HG03558 (cell line): Measurements from ENCODE around the gene ANO6.
A peak's percentile ranks its signal among the peaks of the same experiment; 100 is the strongest.
"Not testable (repeated sequence)": the region's sequence is repeated elsewhere in the genome, so short reads cannot be mapped to it uniquely, and the experiment has no call there.

Experiments used
- ATAC-seq: cut with Tn5 transposase; IDR thresholded peaks from one replicate; pipeline ENCODE4 v1.9.1; 2021; ENCODE audit warnings: moderate number of reproducible peaks; ENCODE audit not compliant: unreplicated experiment; ENCODE audit errors: extremely low read depth

Gene ANO6

DNA sequence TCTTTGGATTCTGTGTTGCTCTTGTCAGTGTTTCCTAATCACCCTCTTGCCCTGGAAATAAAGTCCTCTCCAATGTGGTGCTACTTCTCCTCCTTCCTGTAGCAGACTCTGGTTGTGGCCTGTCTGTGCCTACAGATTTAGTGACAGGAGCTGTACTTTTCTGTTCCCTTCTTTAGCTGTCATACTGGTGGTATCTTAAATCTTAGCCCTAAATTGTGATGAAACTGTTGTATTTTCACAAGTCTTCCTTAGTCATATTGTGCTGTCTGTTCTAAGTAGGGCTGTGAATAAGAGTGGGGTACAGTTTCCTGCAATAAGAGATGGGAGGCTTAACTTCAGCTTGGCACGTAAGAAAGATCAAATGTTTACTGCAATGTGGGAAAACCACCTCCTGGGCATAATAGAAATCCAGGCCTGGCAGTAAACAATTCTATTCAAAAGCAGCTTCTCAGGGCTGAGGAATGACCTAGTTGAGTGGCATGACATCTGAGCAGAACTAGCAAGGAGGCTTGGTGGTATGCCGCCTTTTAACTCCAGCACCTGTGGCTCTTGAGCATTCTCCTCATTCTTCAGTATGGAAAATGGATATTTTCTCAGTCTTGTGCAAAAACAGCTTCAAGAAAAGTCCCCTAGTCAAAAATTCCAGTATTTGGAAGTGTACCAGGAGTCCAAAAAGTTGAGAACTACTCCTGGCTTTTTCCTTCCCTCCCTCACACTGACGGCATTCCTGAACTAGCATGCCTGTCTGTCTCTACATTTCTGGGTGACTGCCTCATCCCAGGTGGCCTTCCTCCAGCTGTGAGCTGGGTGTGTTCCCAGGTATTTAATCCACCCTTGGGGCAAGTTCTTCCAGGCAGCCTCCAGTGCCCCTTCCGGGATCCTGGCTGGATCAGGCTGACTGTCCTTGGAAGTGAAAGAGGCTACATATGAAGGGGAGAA, 19.5 kb downstream of the ANO6 start:
- no peak for ATAC-seq

DNA sequence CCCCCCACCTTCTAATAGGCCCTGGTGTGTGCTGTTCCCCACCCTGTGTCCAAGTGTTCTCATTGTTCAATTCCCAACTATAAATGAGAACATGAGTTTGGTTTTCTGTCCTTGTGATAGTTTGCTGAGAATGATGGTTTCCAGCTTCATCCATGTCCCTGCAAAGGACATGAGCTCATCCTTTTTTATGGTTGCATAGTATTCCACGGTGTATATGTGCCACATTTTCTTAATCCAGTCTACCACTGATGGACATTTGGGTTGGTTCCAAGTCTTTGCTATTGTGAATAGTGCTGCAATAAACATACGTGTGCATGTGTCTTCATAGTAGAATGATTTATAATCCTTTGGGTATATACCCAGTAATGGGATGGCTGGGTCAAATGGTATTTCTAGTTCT, 20.5 kb downstream of the ANO6 start:
- not testable (repeated sequence) for ATAC-seq

DNA sequence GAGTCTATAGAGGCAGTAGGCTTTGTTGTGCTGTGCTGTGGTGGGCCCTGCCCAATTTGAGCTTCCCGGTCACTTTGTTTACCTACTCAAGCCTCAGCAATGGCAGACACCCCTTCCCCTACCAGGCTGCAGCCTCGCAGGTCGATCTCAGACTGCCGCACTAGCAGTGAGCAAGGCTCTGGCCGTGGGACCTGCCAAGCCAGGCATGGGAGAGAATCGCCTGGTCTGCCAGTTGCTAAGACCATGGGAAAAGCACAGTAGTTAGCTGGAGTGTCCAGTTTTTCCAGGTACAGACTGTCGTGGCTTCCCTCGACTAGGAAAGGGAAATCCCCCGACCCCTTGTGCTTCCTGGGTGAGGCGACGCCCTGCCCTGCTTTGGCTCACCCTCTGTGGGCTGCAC, 26.3 kb downstream of the ANO6 start:
- ATAC-seq = no peak

DNA sequence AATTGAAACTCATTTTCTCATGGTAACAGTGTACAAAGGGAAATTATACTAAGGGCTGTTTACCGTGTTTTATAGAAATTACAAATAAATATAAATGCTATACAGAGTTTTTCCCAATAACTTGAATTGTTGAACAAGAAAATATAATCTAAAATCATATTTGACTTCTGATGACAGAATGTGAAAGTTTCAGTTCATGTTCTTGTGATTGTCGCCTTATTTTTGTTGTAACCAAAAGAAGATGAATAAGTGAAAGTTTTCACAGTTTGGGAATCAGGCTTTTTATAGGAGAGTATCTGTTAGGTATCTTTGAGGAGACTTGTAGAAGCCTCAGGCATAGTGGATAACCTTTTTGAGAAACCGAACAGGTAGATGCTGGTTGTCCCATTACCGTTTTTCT, 28.1 kb downstream of the ANO6 start:
- no peak for ATAC-seq

DNA sequence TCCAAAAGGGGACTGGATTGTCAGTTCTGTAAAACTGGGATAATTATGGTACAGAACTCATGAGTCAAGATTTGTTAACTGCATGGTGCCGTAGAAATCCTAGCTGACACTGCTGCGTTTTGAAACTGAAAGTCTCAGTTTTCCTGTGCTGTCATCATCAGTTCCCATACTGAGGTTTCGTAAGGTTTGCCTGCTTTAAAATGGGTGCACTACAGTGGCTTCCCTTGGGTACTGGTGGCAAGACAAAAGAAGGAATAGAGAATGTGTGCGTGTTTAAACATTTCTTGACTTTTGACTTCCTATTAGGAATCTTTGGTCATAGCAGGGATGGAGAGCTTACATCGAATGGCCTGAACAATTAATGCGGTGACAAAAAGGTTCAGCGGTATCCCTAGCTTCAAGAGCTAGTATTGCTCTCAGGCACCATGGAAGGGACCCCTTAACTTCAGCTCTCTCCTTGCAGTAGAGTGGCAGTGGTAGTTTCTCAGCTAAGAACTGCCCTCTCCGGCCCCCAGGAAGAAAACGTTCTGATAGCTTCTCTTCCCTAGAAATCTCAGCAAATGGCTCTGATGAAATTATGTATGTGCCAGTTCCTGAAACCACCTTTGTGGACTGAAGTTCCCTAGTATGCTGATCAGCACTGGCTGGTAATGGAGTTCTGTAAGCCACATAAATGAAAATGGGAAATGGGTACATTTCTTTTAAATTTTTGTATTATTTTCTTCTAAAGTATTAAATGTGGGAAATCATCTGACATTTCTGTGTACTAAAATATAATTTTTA, 28.9 kb downstream of the ANO6 start:
- peak; percentile 81 for ATAC-seq

DNA sequence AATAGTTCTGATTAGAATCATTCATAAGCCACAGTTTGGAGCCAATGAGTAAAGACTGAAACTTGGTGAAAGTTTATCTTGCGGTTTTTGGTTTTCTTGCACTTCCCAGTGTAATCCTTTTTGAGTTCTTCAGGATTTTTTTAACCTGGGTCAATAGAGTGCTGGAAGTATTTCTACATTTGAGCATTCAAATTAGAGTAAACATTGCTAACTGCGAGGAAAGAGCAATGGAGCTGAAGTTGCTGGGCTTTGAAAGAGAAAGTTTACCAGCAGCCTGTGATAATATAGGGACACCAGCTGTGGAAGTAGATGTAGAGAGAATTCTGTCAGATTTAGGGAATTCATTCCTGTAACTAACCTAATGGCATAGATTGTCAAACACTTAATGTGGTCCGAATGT, 30.3 kb downstream of the ANO6 start:
- no peak for ATAC-seq

DNA sequence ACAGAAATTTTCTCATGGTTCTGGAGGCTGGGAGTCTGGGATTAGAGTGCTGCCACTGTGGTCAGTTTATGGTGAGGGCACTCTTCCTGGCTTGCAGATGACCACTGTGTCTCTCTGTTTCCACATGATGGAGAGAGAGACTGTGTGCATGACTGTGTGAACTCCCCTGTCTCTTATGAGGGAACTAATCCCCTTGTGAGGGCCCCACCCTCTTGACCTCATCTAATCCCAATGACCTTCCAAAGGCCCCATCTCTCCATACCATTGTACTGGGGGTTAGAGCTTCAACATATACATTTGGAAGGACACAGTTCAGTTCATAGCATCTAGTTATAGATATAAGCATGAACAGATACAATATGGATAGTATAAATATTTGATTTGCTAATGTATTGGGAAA, 31.7 kb downstream of the ANO6 start:
- ATAC-seq = no peak

DNA sequence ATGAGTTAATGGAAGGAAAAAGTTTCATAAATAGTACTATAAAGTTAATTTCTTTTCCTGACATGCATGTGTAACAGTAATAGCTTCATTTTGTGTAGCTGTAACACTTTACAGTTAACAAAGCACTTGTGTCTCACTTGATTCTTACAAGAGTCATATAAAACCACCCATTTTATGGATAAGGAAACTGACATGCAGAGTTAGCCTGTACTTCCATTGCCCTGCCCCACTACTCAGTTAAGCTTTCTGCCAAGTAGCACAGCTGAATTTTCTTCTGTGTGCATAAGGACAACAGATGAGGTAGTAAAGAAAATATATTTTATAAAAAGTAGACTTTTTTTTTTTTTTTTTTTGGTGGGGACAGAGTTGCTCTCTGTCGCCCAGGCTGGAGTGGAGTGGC, 32.2 kb downstream of the ANO6 start:
- no peak for ATAC-seq

DNA sequence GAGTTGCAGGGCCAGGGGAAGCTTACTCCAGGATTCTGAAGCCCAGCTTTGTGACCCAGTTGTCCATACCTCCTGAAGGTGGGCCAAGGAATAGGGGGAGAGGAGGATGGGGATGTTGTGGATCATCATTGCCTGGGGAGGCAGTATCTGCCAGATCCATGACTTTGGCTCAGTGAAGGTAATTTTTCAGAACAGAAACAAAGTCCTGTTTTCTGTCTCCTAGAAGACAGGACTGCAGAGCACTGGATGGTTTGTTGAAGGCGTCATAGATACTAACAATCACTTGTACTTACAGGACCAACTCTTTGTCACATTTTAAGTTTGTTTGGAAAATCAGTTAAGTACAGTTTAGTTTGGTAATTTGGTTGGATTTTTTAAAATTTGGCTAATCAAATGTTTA, 38.4 kb downstream of the ANO6 start:
- no peak for ATAC-seq

DNA sequence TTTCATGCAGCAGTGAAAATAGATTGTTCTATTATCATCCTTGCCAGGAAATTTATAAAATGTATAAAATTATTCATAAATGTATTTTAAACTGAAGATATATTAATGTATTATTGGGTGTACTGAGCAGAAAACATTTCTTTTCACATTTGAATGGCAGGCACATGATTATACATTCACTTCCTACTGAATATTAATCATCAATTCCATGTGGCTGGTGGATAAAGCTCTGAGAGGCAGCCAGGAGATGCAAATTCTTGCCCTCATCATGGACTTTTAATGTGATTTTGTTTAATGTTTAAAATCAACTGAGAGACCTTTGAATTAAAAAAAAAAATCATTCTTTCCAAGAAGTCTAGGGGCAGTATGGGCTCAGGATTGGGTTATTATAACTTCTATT, 40.8 kb downstream of the ANO6 start:
- ATAC-seq = no peak

DNA sequence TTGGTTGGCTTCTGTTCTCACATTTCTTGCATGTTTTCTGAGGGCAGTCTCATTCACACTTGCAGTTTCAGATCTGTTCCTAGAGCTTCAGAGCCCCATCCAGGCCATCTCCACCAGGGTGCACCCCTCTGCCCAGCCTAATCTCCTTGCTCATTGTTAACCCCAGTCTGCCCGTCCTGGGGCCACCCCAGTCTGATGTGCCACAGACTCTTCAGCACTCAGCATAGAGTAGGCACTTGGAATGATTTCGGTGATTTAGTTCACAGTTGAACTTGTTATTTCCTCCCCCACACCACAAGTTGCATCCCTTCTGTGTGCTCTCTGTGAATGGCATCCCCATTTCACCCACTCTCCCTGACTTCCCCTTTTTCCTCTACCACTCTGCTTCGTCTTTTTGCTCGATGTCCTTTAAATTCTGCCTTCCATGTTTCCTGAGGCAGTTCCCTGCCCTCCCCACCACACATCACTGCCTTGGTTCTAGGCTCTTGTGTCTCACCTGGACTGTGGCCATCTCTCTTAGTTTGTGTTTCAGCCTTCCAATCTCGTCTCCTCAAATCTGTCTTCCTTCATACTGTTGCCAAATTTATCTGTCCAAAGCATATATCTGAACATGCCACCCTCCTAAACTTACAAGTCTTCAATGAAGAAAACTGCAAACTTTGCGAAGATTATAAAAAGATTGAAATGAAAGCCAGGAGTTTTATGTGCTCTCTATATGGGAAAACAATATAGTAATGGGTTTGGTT, 41.5 kb downstream of the ANO6 start:
- ATAC-seq = peak; percentile 70

DNA sequence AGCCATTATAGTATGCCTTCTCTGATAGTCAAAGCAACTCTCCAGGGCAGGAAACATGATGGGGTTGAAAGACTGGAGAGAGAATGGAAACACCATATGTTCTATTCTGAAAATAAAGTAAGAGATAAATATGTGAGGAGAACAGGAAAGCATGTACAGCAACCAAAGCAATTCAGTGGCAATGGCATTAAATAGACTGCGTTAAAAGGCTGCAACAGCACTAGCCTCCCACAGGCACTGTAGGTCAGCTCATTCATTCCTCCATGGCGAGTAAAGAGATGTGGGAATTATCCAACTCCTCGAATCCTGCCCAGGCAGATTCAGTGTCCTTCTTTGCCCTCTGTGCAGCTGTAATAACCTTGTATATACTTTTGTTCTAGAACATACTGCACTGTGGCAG, 43.8 kb downstream of the ANO6 start:
- no peak for ATAC-seq

DNA sequence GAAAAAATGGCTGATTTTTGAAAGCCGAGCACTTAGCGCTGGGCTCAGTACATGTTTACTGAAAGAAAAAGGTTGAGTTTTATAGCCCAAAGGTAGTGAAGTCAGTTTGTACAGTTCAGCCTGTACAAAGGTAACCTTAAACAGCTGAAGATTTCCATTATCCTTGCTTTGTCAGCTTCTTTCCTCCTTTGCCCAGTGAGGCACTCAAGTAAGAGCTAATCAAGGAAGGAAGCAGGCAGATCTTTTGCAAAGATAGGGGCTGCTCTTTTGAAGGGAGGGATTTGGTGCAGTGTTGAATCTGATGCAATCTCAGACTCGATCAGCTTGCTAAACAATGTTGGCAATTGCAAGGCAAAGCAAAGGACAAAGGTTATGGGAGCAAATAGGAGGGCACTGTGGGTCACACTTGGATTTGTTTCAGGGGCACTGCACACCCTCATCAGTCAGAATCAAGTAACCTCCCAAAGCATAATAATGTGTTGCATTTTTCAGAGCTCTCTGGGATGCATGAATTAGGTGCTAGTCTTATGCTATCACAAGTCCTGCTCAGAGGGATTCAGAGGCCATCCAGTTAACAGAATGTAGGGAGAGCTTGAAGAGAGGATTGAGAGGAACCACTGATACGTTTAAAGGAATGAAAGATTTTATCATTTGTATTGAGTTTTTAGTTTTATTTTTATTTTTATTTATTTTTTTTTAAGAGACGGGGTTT, 44.4 kb downstream of the ANO6 start:
- no peak for ATAC-seq

DNA sequence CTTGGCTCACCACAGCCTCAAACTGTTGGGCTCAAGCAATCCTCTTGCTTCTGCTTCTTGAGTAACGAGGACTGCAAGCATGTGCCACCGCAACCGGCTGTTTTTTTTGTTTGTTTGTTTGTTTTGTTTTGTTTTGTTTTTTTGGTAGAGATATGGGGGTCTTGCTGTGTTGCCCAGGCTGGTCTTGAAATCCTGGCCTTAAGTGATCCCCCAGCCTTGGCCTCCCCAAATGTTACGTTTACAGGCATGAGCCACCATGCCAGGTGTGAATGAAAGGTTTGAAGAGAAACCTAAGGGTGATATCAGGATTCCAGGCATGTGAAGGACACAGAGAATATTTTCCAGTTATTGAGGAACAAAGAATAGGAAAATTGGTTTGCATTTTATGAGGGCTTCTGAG, 45.0 kb downstream of the ANO6 start:
- ATAC-seq = no peak

DNA sequence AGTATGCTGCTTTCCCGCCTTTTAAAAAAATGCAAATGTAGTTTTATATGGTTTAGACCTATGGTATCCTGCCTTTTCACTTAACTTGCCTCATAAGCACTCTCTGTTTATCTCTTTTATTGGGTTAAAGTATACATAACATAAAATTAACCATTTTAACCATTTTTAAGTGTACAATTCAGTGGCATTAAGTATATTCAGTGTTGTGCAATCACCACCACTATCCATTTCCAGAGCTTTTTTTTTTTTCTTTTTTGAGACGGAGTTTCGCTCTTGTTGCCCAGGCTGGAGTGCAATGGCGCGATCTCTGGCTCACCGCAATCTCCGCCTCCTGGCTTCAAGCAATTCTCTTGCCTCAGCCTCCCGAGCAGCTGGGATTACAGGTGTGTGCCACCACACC, 46.3 kb downstream of the ANO6 start:
- not testable (repeated sequence) for ATAC-seq

DNA sequence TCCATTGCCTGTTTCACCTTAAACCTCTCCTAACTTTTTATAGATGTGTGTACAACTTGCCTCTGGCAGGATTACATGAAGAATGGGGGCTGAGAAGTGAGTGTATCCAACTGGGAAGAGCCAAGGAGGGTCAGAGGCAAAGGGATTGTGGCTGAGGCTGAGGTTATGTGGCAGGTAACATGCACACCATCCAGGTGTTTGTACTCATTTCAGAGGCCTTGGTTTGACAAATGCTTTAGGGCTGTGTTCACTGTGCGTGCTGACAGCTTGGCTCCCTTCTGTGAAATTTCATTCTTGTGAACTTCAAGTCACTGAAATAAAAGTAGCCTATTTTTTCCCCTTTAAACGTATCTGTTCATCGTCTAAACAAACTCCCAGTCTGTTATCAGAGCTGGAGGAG, 47.7 kb downstream of the ANO6 start:
- ATAC-seq = no peak

DNA sequence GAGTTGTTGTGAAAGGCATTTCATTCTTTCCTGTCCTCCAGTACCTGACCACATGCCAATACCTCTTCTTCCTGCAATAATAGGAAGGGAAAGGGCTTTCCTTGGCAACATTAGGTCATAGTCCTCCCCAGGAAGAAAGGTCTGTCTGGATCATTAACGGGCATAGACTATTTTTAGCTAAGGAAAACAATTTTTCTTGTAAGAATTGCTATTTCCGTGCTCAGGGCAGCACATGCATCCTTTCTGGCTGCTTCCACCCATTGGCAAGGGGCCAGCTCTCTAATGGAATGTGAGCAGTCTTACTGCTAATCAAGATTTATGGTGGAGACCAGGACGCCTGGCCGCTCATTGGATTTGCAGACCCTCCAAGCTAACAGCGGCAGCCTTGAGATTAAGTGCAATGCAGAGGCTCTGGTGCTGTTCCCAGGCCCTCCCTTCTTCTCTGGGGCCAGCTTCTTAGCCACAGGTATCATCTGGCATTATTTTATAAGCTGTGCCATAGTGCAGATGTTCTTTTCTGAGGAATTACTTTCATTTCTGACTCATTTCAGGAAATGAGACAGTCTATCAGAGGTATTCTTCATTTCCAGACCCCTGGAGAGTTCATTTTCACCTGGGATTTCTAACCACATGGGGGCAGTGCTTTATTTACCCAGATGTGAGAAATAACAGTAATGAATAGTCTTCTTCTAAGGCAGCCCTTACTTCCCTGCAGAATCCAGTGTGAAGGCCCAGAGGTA, 52.9 kb downstream of the ANO6 start:
- no peak for ATAC-seq

DNA sequence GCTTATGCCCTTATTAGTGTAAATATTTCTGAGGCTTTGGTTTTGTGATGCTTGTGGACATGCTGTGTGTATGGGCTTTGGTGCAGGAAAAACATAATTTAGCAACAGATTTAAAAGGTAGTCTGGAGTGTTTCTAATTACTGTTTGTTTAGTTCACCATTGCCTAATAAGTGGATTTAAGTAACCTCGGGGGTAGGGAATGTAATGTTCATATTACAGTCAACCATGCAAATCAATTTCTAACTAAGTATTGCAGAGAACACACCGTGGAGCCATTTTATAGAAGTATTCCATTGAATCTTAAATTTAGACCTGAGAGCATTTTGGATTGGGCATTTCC, 53.5 kb downstream of the ANO6 start:
- ATAC-seq = no peak

DNA sequence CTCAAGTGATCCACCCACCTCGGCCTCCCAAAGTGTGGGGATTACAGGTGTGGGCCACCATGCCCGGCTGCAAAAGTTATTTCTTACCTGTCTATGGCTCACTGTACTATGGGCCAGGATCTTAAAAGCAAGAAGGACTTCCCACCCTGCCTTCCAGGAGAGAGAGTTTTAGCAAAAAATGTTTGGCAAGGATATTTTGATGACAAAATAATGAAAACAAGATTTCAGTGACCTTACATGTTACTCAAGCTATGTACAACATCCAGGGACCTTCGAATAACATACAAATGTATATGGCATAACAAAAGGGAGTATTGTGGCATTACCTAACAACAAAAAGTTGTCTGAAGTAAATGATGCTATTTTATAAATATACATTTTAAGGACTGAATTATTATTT, 55.1 kb downstream of the ANO6 start:
- no peak for ATAC-seq
